Adrenal gland (tissue), 12 donors: ENCODE measurements around the gene NEUROD1. TPM values are rescaled to one million over a fixed set of nuclear protein-coding genes. Genes with fewer than 3 reads are reported as not detected.

Source experiments
- DNase-seq, 7 donors: peaks; one replicate each; pipeline ENCODE4 v3.0.0-alpha.2; 2019 to 2020
- H3K27ac ChIP-seq, 5 donors: fragments of 200-600 bp; sonication (generic) in 4 of 5; 1 replicate in 3 of 5; 2 replicates in 2 of 5; pipeline versions ENCODE4 v1.5.1 to v1.8.0; 2016 to 2020; ENCODE audit warnings: mild to moderate bottlenecking in 1 of 5
- H3K27me3 ChIP-seq: fragments of 200-600 bp; 2 replicates; pipeline ENCODE4 v1.8.0; 2021
- H3K36me3 ChIP-seq, 2 donors: fragments of 200-600 bp; replicated peaks in 1 of 2; 1 replicate in 1 of 2; 2 replicates in 1 of 2; pipeline versions ENCODE4 v1.5.1 to v1.8.0; 2018 to 2022
- H3K4me1 ChIP-seq, 2 donors: fragments of 200-600 bp; replicated peaks in 1 of 2; 1 replicate in 1 of 2; 2 replicates in 1 of 2; pipeline versions ENCODE4 v1.5.1 to v1.8.0; 2018 to 2021
- H3K4me3 ChIP-seq, 4 donors: fragments of 200-600 bp; sonication (generic) in 3 of 4; one replicate each; pipeline ENCODE4 v1.5.1; 2016 to 2018
- H3K9me3 ChIP-seq, 3 donors: fragments of 200-600 bp; sonication (generic) in 1 of 3; replicated peaks in 1 of 3; 1 replicate in 2 of 3; 2 replicates in 1 of 3; pipeline versions ENCODE4 v1.5.1 to v1.8.0; 2016 to 2021
- POLR2A ChIP-seq, 2 donors: fragments of 450-650 bp; IDR thresholded peaks; one replicate each; pipeline ENCODE4 v1.6.1; 2017; ENCODE audit warnings: antibody characterized with exemption in 2 of 2, mild to moderate bottlenecking in 2 of 2, moderate library complexity in 1 of 2
- intact Hi-C, 2 donors: fragments of 100-400 bp; cut with DNase I; formaldehyde crosslinking; loops; one replicate each; pipeline versions ENCODE4 v1.14.1 to v1.15.0; 2022 to 2023
- polyA plus RNA-seq, 3 donors: library from polyadenylated mRNA; stranded (reverse); fragments of 200-250 nt in 2 of 3; fragments of 350-450 nt in 1 of 3; fragmentation: Illumina TruSeq in 1 of 3; extraction: RNeasy Lipid Tissue Mini Kit (QIAGEN cat#74804) in 1 of 3; gene quantifications; one replicate each; pipeline ENCODE4 v1.2.3, GENCODE V29; 2013 to 2014
- total RNA-seq, 9 donors: library from RNA; depleted of rRNA in 4 of 9; stranded (reverse); fragments of >200 nt in 4 of 9; fragments of 120-200 nt in 1 of 9; fragmentation: NEBNext Ultra II Directional in 1 of 9; extraction: Animal tissue kit (Norgen Biotek cat#: 25700) in 1 of 9; gene quantifications; one replicate each; pipeline versions ENCODE4 v1.1.0 to v1.2.4, GENCODE V29; 2013 to 2023
- TF ChIP-seq, protein P1 (sequence below), 6 experiments: fragments of 450-650 bp in 4 of 6; fragments of 200-600 bp in 2 of 6; sonication (generic) in 1 of 6; IDR thresholded peaks; 1 replicate in 5 of 6; 2 replicates in 1 of 6; pipeline versions ENCODE4 v1.5.1 to v1.8.0; 2016 to 2021; ENCODE audit warnings: antibody characterized with exemption in 6 of 6, mild to moderate bottlenecking in 2 of 6, moderate library complexity in 1 of 6
- donor health status: healthy with polysubstance abuse.
- donor health status: Bipolar disorder and iron deficiency.
- donor health status: DM: yes; HTN: yes; CAD: no.
- donor health status: DM: no; HTN: no; CAD: no.
- donor health status: DM: no; HTN: no; CAD: no.
- donor health status: DM: yes; HTN: yes; CAD: no.

Gene NEUROD1
- total and polyA plus RNA-seq, 12 donors, result not detected

DNA sequence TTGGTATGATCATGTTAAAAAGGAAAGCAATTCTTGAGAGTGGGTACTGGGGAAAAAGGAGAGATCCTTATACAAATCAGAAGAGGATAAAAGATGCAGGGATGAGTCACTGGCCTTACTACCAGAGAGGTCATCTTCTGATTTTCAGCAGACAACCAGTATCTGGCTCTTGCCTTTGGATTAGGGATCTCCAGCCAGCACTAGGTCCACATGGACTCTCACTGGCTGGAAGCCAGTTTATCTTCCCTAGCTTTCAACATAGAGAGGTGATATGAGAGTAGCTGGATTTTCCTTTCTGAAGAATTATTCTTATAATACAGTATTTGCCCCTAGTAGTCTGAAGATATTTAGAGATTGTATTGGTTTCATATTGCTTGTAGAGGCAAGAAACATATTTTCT, 53.6 kb downstream of the NEUROD1 start:
- H3K4me3 ChIP-seq, result no peak overlapping the region
- no peaks in the 10 kb centered on the region for H3K36me3 ChIP-seq
- TF ChIP-seq POLR2A (IDR thresholded peaks at IDR 0.05), result no peak
- TF ChIP-seq, protein P1, sequence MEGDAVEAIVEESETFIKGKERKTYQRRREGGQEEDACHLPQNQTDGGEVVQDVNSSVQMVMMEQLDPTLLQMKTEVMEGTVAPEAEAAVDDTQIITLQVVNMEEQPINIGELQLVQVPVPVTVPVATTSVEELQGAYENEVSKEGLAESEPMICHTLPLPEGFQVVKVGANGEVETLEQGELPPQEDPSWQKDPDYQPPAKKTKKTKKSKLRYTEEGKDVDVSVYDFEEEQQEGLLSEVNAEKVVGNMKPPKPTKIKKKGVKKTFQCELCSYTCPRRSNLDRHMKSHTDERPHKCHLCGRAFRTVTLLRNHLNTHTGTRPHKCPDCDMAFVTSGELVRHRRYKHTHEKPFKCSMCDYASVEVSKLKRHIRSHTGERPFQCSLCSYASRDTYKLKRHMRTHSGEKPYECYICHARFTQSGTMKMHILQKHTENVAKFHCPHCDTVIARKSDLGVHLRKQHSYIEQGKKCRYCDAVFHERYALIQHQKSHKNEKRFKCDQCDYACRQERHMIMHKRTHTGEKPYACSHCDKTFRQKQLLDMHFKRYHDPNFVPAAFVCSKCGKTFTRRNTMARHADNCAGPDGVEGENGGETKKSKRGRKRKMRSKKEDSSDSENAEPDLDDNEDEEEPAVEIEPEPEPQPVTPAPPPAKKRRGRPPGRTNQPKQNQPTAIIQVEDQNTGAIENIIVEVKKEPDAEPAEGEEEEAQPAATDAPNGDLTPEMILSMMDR (IDR thresholded peaks at IDR 0.05), result no peak
- H3K27ac ChIP-seq, result no peak overlapping the region
- DNase-seq, result no peak
- intact Hi-C loops, result no loop called here
- H3K27me3 ChIP-seq, result no peaks in the 10 kb centered on the region
- H3K9me3 ChIP-seq, result no peaks in the 10 kb centered on the region
- no peaks in the 10 kb centered on the region for H3K4me1 ChIP-seq

Other genes with a start within 250 kb of the NEUROD1 start
- 10 to 100 TPM in 1 of 9 donors, 1 to 10 TPM in 8; 1.4 to 14.5 (median 3.9) TPM for gene ITGA4, start 223.1 kb downstream of the NEUROD1 start, total RNA-seq
- 1 to 10 TPM in 1 of 3 donors, under 1 TPM in 2; 0.37 to 3.3 (median 0.56) TPM for gene ITGA4, start 223.1 kb downstream of the NEUROD1 start, polyA plus RNA-seq
- not detected for gene CERKL, start 23.4 kb downstream of the NEUROD1 start, total RNA-seq
- gene CERKL, start 23.4 kb downstream of the NEUROD1 start, polyA plus RNA-seq, result under 1 TPM in 1 of 3 donors, not detected in 2; 0.03 TPM
- gene ITPRID2, start 211.2 kb upstream of the NEUROD1 start, total RNA-seq, result 100 to 1,000 TPM in 1 of 9 donors, 10 to 100 TPM in 8; 40.6 to 103 (median 89.1) TPM
- 10 to 100 TPM; 25.5 to 50.4 (median 30.2) TPM for gene ITPRID2, start 211.2 kb upstream of the NEUROD1 start, polyA plus RNA-seq